DMS153 (cell line): ENCODE results near the gene TRMT6.

ENCODE experiments used
- DNase-seq: peaks from one replicate; lab custom pipeline; 2025; lab: John Stamatoyannopoulos, UW

The TRMT6 gene

GRCh38 chr20:5950271-5951031 is at the start of gene TRMT6, which contains the start of gene MCM8:
TRMT6 (minus strand) TSS chr20:5950533; CDS start chr20:5950405, 128 bp downstream.
MCM8 (plus strand) TSS chr20:5950652; CDS start chr20:5952016, 1,364 bp downstream.
- DNase-seq, result peak; percentile 96

GRCh38 chr20:5999783-6000182 is 49.5 kb upstream of the TRMT6 start:
- DNase-seq, result no peak

- peak; percentile 94 for DNase-seq
These were observed 46.4 kb upstream of the TRMT6 start for GRCh38 chr20:5996765-5997164.

GRCh38 chr20:5991623-5992441 is 41.5 kb upstream of the TRMT6 start:
- no peak for DNase-seq

GRCh38 chr20:5990946-5991345 is 40.6 kb upstream of the TRMT6 start:
- DNase-seq, result no peak

GRCh38 chr20:5989539-5989938 is 39.2 kb upstream of the TRMT6 start:
- no peak for DNase-seq

- no peak for DNase-seq
These were observed 37.0 kb upstream of the TRMT6 start for GRCh38 chr20:5987383-5987782.

- DNase-seq, result no peak
These were observed 30.6 kb upstream of the TRMT6 start for GRCh38 chr20:5980720-5981538.

- DNase-seq, result no peak
These were observed 29.5 kb upstream of the TRMT6 start for GRCh38 chr20:5979801-5980200.

- no peak for DNase-seq
These were observed 27.6 kb upstream of the TRMT6 start for GRCh38 chr20:5977975-5978374.

GRCh38 chr20:5977223-5977622 is 26.9 kb upstream of the TRMT6 start:
- DNase-seq, result peak; percentile 36

GRCh38 chr20:5975778-5976177 is 25.4 kb upstream of the TRMT6 start:
- DNase-seq, result no peak

GRCh38 chr20:5974531-5974930 is 24.2 kb upstream of the TRMT6 start:
- DNase-seq, result no peak

GRCh38 chr20:5973971-5974370 is 23.6 kb upstream of the TRMT6 start:
- DNase-seq, result no peak

GRCh38 chr20:5973172-5973571 is 22.8 kb upstream of the TRMT6 start:
- DNase-seq, result no peak

GRCh38 chr20:5971203-5971602 is 20.9 kb upstream of the TRMT6 start:
- no peak for DNase-seq

GRCh38 chr20:5970381-5970780 is 20.0 kb upstream of the TRMT6 start:
- no peak for DNase-seq

GRCh38 chr20:5969940-5970339 is 19.6 kb upstream of the TRMT6 start:
- no peak for DNase-seq

GRCh38 chr20:5969348-5969935 is 19.1 kb upstream of the TRMT6 start:
- DNase-seq, result no peak

- no peak for DNase-seq
These were observed 18.1 kb upstream of the TRMT6 start for GRCh38 chr20:5968462-5968861.

- no peak for DNase-seq
These were observed 17.1 kb upstream of the TRMT6 start for GRCh38 chr20:5967469-5967868.

- DNase-seq, result no peak
These were observed 426 bp downstream of the TRMT6 start for GRCh38 chr20:5949943-5950270.
